Cerebellar nuclear complex (tissue), 1 donor: ENCODE results near the gene GSG1L.
"Not testable (repeated sequence)": the region's sequence is repeated elsewhere in the genome, so short reads cannot be mapped to it uniquely, and the experiment has no call there.

Experiments
- DNase-seq, 2 experiments: peaks; one replicate each; lab custom pipeline; 2025; lab: John Stamatoyannopoulos, UW

Gene GSG1L

DNA sequence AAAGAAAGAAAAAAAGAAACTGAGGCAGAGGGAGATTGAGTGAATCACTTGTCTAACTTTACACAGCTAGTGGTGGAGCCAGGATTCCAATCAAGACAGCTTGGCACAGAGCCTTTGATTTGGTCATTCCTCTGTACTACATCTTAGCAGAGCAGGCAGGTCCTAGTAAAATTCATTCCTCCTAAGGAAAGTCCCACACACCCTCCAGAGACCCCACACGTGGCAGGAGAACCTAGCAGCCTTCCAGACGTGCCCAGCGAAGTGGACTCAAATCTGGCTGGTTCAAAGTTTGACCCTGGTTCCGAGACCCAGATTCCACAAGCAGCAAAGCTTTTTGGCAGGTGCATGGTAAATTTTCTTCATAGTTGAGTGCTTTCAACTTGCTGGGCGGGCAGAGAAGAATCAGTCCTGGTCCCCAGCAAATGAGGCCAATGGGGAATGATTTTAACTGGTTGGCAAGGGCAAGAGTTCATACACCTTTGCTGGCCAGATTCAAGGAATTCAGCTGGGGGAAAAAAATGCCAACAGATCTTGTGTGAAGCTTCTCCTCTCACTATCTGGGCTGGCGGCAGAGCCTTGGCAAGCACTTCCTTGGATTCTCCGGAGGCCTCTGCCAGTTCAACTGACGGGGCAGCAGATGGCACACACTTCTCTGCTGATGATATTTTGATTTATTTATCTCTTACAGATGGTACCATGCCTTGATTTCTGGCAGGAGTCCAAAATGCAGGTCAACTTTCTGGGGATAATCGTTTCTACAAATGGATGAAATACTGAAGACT is 82.4 kb downstream of the GSG1L start:
- peak; percentile 79 to 96 for DNase-seq

DNA sequence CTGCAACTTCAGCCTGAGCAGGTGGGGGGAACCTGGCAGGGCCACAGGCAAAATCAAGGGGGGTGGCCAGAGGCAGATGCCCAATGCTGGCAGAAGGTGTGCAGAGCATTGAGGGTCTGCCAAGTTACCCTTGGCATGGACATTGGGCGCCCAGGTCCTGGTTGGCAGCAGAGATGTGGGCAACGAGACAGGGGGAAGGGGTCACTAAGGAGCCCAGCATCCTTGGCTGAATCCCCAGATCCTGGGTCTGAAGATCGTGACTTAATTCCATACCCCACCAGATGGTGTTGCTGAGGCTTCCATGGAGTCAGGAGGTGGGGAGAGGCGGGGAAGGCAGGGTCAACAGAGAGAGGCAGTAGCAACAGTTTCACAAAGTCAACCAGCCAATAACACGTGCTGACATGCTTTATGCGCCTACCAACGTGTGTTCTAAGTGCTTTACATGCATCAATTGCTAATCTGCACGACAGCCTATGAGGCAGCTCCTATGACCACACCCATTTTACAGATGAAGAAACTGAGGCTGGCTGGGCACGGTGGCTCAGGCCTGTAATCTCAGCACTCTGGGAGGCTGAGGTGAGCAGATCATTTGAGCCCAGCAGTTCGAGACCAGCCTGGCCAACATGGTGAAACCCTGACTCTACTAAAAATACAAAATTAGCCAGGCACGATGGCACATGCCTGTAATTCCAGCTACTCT is 83.3 kb downstream of the GSG1L start:
- peak; percentile 59 to 64 for DNase-seq

DNA sequence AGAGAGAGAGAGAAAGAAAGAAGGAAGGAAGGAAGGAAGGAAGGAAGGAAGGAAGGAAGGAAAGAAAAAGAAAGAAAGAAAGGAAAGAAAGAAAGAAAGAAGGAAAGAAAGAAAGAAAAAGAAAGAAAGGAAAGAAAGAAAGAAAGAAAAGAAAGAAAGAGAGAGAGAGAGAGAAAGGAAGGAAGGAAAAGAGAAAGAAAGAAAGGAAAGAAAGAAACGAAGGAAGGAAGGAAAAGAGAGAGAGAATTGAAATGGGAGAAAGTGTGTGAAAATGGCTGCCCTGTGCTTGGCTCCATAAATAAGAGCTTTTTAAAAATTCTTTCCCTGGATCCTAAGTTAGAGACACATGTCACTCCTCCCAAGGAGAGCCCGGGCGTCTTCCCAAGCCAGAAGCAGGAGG is 83.8 kb downstream of the GSG1L start:
- not testable (repeated sequence) for DNase-seq

DNA sequence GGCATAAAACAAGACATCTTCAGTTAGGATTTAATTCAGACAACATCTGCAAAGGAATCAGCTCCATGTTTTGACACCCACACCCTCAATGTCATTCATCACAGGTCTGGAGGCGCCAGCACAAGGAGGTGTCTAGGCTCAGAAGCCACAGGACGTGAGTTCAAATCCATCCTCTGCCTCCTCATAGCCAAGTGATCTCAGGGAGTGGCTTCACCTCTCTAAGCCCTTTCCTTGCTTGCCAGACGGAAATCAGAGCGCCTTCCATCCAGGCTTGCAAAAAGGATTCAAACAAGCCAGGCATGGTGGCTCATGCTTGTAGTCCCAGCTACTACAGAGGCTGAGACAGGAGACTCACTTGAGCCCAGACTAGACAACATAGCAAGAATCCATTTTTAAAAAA is 84.6 kb downstream of the GSG1L start:
- DNase-seq: no peak

DNA sequence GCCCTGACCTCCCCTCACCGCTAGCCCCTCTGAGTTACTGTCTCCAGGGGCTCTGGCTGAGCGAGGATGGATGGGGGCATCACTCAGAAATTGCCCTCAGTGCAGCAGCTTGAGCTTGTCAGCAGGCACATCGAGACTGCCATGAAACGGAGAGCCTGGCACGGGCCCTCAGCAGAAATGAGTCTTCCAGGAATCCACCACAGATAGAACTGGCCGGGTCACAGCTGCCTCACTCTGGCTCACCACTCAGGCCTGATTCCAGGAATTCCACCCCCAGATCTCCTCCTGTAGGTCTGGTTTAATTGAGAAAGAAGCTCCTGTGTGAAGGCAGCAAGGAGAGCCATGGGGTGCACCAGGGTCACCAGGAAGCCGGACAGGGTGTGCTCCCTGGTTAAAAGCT is 85.5 kb downstream of the GSG1L start:
- no peak for DNase-seq

DNA sequence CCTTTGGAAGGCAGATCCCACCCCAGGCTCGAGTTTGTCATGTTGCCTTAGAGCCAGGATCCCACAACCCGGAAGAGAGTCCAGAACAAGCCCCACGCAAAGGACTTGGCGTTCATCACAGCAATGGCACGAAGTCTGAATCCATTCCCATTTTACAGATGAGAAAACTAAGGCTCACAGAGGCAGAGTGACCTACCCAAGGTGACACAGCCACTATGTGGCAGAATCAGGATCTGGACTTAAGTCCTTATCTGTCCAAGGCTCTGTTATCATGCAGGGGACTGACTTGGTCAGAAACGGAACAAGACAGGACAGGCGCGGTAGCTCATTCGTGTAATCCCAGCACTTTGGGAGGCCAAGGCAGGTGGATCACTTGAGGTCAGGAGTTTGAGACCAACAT is 86.5 kb downstream of the GSG1L start:
- no peak for DNase-seq

DNA sequence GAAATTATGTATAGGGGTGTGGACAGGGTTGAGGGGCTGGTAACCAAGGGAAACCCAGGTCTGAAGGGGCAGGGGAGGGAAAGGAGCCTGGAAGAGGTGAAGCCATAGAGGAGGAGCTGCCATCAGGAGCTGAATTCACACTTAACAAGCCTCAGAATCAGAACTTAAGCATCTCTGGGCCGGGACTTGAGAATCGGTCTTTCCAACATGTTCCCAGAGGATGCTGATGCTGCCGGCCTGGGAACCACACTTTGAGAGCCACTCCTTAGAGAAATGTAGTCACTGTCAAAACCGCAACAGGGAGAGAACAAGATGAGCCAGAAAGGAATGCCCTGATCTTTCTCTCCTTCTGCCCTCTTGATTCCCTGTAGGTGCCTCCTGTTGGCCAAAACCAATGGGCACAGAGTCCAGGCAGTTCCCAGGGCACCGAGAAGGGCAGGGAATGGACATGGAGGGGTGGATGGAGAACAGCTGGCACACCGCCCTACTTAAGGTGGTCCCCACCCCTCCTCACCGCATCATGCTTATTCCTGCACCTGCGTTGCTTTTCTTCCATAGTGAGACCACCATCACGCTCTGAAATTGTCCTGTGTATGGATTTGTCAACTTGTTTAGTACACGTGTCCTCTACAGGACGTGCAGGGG is 88.5 kb downstream of the GSG1L start:
- no peak for DNase-seq

DNA sequence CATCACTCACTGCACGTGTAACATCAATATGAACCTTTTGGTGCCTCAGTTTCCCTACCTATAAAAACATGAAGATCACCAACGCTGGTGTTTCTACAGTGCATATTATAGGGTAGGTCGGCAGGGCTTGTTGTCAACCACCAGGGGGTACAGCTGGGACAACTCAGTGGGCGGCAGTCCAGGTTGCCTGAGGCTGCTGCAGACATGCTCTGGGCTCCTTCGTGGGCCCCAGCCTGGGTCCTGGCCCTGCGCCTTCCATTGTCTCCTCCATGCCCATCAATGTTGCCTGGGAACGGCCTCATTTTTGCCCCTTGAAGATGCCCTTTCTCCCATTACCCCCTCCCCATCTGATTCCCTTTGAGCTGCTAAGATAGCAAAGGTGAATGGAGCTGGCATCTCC is 89.8 kb downstream of the GSG1L start:
- no peak for DNase-seq

DNA sequence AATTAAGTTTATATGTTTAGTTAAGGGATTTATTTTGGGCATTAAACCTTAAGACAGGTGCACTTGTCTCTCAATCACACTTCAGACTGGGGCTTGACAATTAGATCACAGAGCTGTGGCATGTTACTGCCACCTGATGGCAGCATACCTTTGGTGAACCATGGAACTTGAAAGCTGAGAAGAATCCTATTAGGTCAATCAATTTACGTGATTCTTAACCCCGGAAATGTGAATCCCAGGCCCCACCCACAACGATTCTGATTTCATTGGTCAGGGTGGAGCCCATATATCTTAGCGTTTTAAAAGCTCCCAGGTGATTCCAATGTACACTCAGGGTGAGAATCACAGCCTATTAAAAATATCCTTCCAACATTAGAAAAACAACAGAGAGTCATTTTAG is 91.0 kb downstream of the GSG1L start:
- no peak for DNase-seq

DNA sequence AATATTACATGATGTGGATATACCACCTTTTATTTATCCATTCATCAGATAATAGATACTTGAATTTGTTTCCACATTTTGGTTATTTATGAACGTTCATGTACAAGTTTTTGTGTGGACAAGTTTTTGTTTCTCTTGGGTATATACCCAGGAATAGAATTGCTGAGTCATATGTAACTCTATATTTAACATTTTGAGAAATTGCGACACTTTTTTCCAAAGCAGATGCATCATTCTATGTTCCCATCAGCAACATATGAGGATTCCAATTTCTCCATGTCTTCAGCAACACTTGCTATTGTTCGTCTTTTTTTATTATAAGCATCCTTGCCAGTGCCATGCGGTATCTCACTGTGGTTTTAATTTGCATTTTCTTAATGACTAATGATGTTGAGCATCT is 93.9 kb downstream of the GSG1L start:
- DNase-seq: no peak

DNA sequence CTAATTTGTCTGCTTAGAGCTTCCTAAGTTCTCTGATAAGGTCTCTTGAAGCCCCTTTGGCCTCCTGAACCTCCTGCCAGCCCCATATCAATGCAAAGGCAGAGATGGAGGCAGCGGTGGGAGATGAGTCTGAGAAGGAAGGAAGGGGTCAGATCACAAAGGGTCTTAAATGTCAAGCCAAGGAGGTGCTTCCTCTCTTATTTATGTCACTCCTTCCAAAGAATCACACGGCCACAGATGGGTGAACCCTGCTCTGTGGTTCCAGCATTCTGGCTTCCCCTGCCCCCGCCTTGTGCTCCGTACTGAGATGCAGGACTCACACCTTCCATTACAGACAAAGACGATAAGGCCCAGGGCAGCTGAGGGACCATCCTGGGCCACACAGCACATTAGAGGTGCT is 96.3 kb downstream of the GSG1L start:
- DNase-seq: no peak

DNA sequence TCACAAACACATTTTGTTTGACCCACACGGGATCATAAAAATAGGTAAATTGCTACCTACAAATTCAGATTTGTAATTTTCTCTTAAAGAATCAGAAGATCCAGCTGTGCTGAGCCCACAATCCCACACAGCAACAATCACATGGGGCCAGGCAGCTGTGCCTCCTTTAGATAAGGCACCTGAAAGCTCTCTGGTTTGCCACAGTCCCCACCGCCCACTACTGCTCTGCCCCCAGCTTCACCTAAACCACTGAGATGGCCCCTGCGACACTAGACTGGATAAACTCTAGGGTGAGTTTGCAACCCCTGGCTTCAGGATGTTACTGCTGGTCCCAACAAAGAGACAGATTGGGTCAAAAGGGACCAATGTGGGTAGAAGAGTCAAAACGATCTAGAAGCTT is 96.8 kb downstream of the GSG1L start:
- DNase-seq: no peak

DNA sequence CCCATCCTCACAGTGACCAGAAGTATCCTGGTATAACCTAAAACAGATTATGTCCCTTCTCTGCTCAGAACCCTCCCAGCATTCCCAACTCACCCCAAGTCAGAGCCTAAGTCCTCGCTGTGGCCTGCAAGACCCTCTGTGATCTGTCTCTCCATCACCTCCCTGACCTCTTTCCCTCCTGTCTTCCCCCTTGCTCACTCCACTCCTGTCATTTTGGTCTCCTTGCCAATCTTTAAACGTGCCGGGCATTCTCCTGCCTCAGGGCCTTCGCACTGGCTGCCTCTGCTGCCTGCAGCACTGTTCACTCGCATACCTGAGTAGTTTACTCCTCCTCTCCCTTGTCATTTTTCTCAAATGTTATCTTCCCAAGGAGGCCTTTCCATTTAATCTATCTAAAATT is 97.7 kb downstream of the GSG1L start:
- DNase-seq: no peak

DNA sequence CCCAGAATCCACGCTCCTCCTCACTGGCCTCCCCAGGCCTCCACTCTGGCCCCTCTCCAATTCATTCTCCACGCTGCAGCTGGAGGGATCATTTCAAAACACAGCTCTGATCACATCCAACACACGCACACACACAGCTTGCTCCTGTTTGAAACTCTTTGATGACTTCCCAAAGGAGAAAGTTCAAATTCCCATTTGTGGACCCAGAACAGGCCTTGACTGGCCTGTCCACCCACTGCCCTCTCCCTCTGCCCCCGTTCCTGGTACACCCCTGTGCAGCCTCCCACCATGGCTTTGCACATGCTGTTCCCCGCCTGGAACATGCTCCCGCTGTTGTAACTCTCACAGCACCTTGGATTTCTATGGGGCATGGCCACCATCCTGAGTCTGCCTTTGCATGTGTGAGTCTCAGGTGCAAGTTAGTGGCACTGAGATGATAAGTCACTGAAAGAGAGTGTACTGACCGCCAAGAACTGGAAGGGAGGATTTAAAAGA is 100.0 kb downstream of the GSG1L start:
- DNase-seq: no peak

DNA sequence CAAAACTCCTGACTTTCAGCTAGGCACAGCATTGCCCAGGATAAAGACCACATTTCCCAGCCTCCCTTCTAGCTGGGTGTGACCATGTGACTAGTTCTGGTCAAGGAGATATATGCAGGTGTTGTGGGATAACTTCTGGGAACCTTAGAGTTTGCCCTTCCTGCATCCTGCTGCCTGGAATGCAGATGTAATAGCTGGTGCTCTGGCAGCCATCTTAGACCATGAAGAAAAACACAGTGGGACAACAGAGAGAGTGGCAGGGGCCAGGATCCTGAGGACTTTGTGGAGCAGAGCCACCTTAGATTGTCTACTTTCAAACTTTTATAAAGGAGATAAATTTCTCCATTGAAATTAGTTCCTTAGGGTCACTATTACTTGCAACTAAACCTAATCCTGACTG is 101.3 kb downstream of the GSG1L start:
- no peak for DNase-seq

DNA sequence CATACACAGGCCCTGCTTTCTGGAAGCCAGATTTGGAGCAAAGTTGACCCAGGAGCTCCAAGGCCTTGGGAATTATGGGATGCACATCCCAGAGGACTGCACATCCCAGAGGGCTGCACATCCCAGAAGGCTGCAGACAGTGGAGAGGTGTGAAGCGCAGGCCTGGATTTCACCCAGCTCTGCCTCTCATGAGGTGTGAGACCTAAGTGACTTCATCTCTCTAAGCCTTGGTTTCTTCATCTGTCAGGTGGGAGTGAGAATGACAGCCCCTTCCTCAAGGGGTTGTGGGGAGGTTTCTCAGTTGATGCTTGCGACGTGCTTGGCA is 102.3 kb downstream of the GSG1L start:
- no peak for DNase-seq

DNA sequence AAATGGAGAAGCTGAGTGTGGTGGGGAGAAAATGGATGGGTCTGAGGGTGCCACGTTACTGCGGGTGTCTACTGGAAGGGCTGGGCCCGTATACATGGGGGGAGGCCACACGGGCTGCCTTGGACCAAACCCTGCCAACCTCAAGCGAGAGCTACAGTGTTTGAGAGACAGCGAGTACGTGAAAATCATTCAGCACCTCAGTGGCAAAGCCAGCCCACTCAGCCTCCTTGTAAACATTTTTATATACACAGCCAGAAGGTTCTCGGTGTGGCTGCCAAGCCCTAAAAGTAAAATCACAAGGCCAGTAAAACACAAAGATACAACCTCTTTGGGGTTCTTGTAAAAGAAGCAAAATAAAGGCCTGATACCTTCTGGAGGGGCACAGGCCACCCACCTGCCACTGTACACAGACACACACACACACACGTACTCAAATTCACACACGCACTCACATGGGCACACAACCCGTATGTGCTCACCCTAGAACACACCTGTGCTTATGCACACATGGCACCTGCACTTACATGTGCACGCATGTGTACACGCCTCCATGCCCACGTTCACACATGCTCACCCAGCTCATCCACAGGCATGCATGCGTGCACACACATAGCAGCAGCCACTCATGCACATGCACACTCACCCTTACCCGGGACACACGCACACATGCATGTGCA is 102.8 kb downstream of the GSG1L start:
- DNase-seq: no peak

DNA sequence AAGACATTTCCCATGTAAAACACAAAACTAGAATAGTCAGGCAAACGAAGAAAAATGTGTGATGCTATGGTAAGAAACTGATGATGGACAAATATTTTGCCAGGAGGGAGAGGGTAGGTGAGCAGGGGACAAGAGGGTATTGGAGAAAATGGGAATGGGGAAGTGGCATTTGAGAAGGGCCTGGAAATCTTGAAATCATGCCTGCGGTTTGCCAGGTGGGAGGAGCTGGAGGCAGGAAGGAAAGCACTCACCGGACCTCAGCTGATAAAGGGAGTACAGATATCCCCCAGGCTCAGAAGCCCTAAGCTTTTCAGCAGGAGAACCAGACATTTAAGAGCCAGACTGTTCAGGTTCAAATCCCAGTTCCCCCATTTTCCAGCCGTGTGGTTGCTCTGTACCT is 103.6 kb downstream of the GSG1L start:
- no peak for DNase-seq

DNA sequence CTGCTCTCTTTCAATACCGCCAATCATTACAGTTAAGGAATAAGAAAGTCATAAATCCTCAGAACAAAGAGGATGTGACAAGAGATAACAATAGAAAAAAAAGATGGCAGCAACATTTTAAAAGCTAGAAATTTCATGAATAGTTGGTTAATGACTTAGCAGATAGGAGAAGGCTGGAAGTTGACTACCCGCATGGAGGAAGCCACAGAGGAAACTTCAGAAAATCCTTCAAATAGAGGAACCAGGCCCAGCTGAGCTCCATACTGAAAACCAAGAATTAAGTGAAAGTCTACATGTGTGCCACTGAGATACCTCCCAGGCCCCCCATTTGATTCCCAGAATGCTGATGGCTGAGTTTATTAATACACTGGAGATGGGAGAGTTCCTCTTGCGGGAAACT is 109.3 kb downstream of the GSG1L start:
- no peak for DNase-seq

DNA sequence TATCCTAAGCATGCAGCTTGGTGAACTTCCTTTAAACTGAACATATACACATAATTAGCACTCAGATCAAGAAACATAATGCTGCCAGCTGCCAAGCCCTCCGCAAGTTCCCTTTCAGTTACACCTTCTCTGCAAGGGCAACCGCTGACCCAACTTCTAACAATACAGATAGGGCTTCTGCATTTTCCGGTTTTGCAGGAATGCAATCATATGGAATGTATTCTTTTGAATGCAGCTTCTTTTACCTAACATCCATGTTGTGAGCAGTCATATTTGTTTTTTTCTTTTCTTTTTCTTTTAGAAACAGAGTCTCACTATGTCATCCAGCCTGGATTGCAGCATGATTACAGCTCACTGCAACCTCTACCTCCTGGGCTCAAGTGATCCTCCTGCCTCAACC is 110.7 kb downstream of the GSG1L start:
- no peak for DNase-seq

DNA sequence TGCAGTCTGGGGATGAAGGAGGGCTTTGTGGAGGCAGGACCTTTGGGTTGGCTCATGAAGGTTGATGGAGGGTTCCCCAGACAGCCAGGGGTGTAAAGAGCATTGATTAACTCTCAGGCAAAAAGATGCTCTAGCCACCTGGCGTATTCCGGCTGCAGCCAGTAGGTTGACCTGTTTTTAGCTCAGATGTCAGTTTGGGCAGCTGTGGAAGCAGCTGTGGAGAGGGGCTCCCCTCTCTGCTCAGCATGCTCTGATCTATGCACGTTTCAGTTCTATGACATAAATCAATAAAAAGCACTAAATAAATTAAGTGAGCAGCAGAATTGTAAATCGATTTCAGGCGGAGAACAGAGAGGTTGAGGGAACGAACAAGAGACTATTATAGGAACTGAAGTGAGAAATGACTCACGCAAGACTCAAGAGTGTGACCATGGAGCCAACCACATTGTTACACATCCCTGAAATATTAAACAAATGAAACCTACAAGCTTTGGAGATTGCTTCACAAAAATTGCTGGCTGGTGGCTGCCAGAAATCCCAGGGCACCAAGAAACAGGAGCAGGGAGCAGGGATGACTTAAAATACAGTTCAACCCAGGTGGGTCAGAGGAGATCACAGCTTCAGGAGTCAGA is 111.9 kb downstream of the GSG1L start:
- no peak for DNase-seq

DNA sequence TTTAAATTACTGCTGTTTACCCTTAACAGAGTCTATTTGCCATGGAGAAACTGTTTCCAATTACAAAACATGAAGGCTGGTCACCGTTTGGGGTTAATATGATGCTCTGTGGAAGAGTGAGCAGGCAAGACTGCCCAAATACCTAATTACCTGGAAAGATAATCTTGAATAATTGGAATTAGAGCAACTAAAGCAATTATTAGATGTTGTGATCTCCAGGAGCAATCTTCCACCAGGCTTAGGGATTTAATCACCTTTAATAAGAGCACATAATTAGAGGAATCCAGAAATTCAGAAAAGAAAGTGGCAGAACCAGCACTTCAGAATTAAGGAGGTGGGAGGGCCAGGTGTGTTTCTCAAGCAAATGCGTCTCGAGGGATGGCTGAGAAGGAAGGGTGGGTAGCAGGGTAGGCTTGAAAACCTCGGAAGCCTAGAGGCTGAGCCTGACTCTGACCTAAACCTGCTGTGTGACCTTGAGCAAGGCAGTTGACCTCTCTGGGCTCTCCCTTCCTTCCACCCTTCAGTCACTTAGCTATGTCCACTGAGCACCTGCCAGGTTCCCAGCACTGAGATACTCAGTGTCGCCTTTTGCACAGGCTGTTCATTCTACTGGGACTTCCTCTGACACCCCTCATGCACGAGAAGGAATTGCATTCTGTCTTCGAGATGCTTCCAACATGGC is 113.2 kb downstream of the GSG1L start:
- no peak for DNase-seq
